ENCODE results near the gene VPS29. TPM values are rescaled to one million over a fixed set of nuclear protein-coding genes. Genes with fewer than 3 reads are reported as not detected.

VPS29 gene
- total RNA-seq, 1 donor from 2014 or later: 80.7 TPM

- Histone ChIP-seq H3K9ac (ENCODE audit: low read length) (no peak overlapping the region), H3K79me2 (ENCODE audit: insufficient read depth, low read length) (no peaks in the 10 kb centered on the region), H4K20me1 (ENCODE audit: insufficient read depth, low read length) (no peaks in the 10 kb centered on the region), H3K4me1 (ENCODE audit: insufficient read depth, low read length) (no peaks in the 10 kb centered on the region), H3K4me2 (ENCODE audit: low read length) (no peak overlapping the region), H3K4me3 (ENCODE audit: insufficient read depth, low read depth, low read length) (no peak overlapping the region), H2AFZ (ENCODE audit: low read depth, low read length) (no peak overlapping the region), H3K9me3 (ENCODE audit: insufficient read depth, low read depth, low read length) (no peaks in the 10 kb centered on the region), H3K27ac (ENCODE audit: low read depth, low read length) (no peak overlapping the region), H3K36me3 (ENCODE audit: insufficient read depth, low read length) (no peaks in the 10 kb centered on the region), H3K27me3 (ENCODE audit: insufficient read depth, low read length) (no peaks in the 10 kb centered on the region)
- no peak overlapping the region for H3K27ac Mint-ChIP-seq (ENCODE audit: unreplicated experiment)
- H3K9me3 Mint-ChIP-seq (ENCODE audit: unreplicated experiment): no peaks in the 10 kb centered on the region
- H3K4me1 Mint-ChIP-seq (ENCODE audit: low read depth, unreplicated experiment): no peaks in the 10 kb centered on the region
- no peak overlapping the region for H3K4me3 Mint-ChIP-seq (ENCODE audit: unreplicated experiment)
- FAIRE-seq (no peak), DNase-seq (ENCODE audit: low read depth) (no peak)
- no peaks in the 10 kb centered on the region for H3K27me3 Mint-ChIP-seq (ENCODE audit: low read depth, unreplicated experiment)
- no peaks in the 10 kb centered on the region for H3K36me3 Mint-ChIP-seq (ENCODE audit: low read depth, unreplicated experiment)
- TF ChIP-seq EZH2 (IDR thresholded peaks at IDR 0.05; ENCODE audit: insufficient read depth, low read length) (no peak), CTCF (IDR thresholded peaks at IDR 0.05; ENCODE audit: insufficient read depth, low read depth, low read length) (no peak)
These were observed 15.1 kb upstream of the VPS29 start for GRCh38 chr12:110516995-110517394.

- H3K27ac Mint-ChIP-seq (ENCODE audit: unreplicated experiment): no peak overlapping the region
- no peak overlapping the region for H3K4me2 ChIP-seq (ENCODE audit: low read length)
- no peaks in the 10 kb centered on the region for H3K4me1 ChIP-seq (ENCODE audit: insufficient read depth, low read length)
- no peaks in the 10 kb centered on the region for H3K9me3 ChIP-seq (ENCODE audit: insufficient read depth, low read depth, low read length)
- peaks cover 4% of the 10 kb centered on the region for H3K27me3 Mint-ChIP-seq (ENCODE audit: low read depth, unreplicated experiment)
- H2AFZ ChIP-seq (ENCODE audit: low read depth, low read length): no peak overlapping the region
- DNase-seq (ENCODE audit: low read depth): no peak
- H3K4me3 Mint-ChIP-seq (ENCODE audit: unreplicated experiment): no peak overlapping the region
- H4K20me1 ChIP-seq (ENCODE audit: insufficient read depth, low read length): no peaks in the 10 kb centered on the region
- no peak overlapping the region for H3K9ac ChIP-seq (ENCODE audit: low read length)
- H3K27ac ChIP-seq (ENCODE audit: low read depth, low read length): no peak overlapping the region
- no peak for FAIRE-seq
- no peaks in the 10 kb centered on the region for H3K9me3 Mint-ChIP-seq (ENCODE audit: unreplicated experiment)
- no peak for TF ChIP-seq EZH2 (IDR thresholded peaks at IDR 0.05; ENCODE audit: insufficient read depth, low read length)
- TF ChIP-seq CTCF (IDR thresholded peaks at IDR 0.05; ENCODE audit: insufficient read depth, low read depth, low read length): no peak
- no peaks in the 10 kb centered on the region for H3K79me2 ChIP-seq (ENCODE audit: insufficient read depth, low read length)
- H3K36me3 Mint-ChIP-seq (ENCODE audit: low read depth, unreplicated experiment): no peaks in the 10 kb centered on the region
- H3K27me3 ChIP-seq (ENCODE audit: insufficient read depth, low read length): peaks cover 2% of the 10 kb centered on the region
- H3K36me3 ChIP-seq (ENCODE audit: insufficient read depth, low read length): no peaks in the 10 kb centered on the region
- no peak overlapping the region for H3K4me3 ChIP-seq (ENCODE audit: insufficient read depth, low read depth, low read length)
- H3K4me1 Mint-ChIP-seq (ENCODE audit: low read depth, unreplicated experiment): no peaks in the 10 kb centered on the region
These were observed 12.5 kb upstream of the VPS29 start for GRCh38 chr12:110514363-110514762.

GRCh38 chr12:110513842-110514241 lies 11.9 kb upstream of the VPS29 start:
- no peak for TF ChIP-seq CTCF (IDR thresholded peaks at IDR 0.05; ENCODE audit: insufficient read depth, low read depth, low read length)
- TF ChIP-seq EZH2 (IDR thresholded peaks at IDR 0.05; ENCODE audit: insufficient read depth, low read length): no peak
- Mint-ChIP-seq H3K4me3 (ENCODE audit: unreplicated experiment) (no peak overlapping the region), H3K9me3 (ENCODE audit: unreplicated experiment) (no peaks in the 10 kb centered on the region), H3K4me1 (ENCODE audit: low read depth, unreplicated experiment) (no peaks in the 10 kb centered on the region), H3K27me3 (ENCODE audit: low read depth, unreplicated experiment) (peaks cover 4% of the 10 kb centered on the region), H3K36me3 (ENCODE audit: low read depth, unreplicated experiment) (no peaks in the 10 kb centered on the region), H3K27ac (ENCODE audit: unreplicated experiment) (no peak overlapping the region)
- FAIRE-seq (no peak), DNase-seq (ENCODE audit: low read depth) (no peak)
- H3K27me3 ChIP-seq (ENCODE audit: insufficient read depth, low read length): peaks cover 2% of the 10 kb centered on the region
- no peak overlapping the region for H3K27ac ChIP-seq (ENCODE audit: low read depth, low read length)
- no peaks in the 10 kb centered on the region for H3K36me3 ChIP-seq (ENCODE audit: insufficient read depth, low read length)
- H3K4me1 ChIP-seq (ENCODE audit: insufficient read depth, low read length): no peaks in the 10 kb centered on the region
- no peaks in the 10 kb centered on the region for H3K79me2 ChIP-seq (ENCODE audit: insufficient read depth, low read length)
- no peak overlapping the region for H2AFZ ChIP-seq (ENCODE audit: low read depth, low read length)
- no peaks in the 10 kb centered on the region for H3K9me3 ChIP-seq (ENCODE audit: insufficient read depth, low read depth, low read length)
- H3K4me3 ChIP-seq (ENCODE audit: insufficient read depth, low read depth, low read length): no peak overlapping the region
- H3K4me2 ChIP-seq (ENCODE audit: low read length): no peak overlapping the region
- no peaks in the 10 kb centered on the region for H4K20me1 ChIP-seq (ENCODE audit: insufficient read depth, low read length)
- H3K9ac ChIP-seq (ENCODE audit: low read length): no peak overlapping the region

Data from astrocyte (in vitro differentiated cells and primary cell).